ENCODE results near the gene MFAP2. TPM values are rescaled to one million over a fixed set of nuclear protein-coding genes. Genes with fewer than 3 reads are reported as not detected.
"Not testable (repeated sequence)": the region's sequence is repeated elsewhere in the genome, so short reads cannot be mapped to it uniquely, and the experiment has no call there.

MFAP2 gene
- total and polyA plus RNA-seq, 2 experiments from 2014 or later: 79.7 to 91.4 TPM

GRCh38 chr1:16938351-16939321 is 41.8 kb downstream of the MFAP2 start:
- Histone ChIP-seq H3K4me1 (ENCODE audit: low read depth) (peaks cover 5% of the 10 kb centered on the region), H3K36me3 (no peaks in the 10 kb centered on the region), H3K27me3 (no peaks in the 10 kb centered on the region), H3K9me3 (ENCODE audit: low read depth) (no peaks in the 10 kb centered on the region), H3K27ac (peak overlapping the region; percentile 50), H3K4me3 (peak overlapping the region; percentile 13)
- peak; percentile 25 to 27 for DNase-seq (ENCODE audit: low read depth in 1 of 2, low spot score in 1 of 2)
- TF ChIP-seq CTCF (IDR thresholded peaks at IDR 0.05; ENCODE audit: low read depth, low read length): no peak

- not testable (repeated sequence) for H3K4me3 ChIP-seq; H3K36me3 ChIP-seq; H3K4me1 ChIP-seq (ENCODE audit: low read depth); H3K27ac ChIP-seq; H3K27me3 ChIP-seq; DNase-seq (ENCODE audit: low read depth in 1 of 2, low spot score in 1 of 2); H3K9me3 ChIP-seq (ENCODE audit: low read depth)
Measured at GRCh38 chr1:16936580-16936979, 43.8 kb downstream of the MFAP2 start.

GRCh38 chr1:16933945-16934344 is 46.5 kb downstream of the MFAP2 start:
- not testable (repeated sequence) for H3K27me3 ChIP-seq; H3K9me3 ChIP-seq (ENCODE audit: low read depth); H3K36me3 ChIP-seq; H3K27ac ChIP-seq; H3K4me3 ChIP-seq; DNase-seq (ENCODE audit: low read depth in 1 of 2, low spot score in 1 of 2); H3K4me1 ChIP-seq (ENCODE audit: low read depth)

GRCh38 chr1:16931206-16931934 is 49.0 kb downstream of the MFAP2 start:
- not testable (repeated sequence) for H3K27me3 ChIP-seq; H3K4me1 ChIP-seq (ENCODE audit: low read depth); H3K4me3 ChIP-seq; H3K9me3 ChIP-seq (ENCODE audit: low read depth); H3K36me3 ChIP-seq; DNase-seq (ENCODE audit: low read depth in 1 of 2, low spot score in 1 of 2); H3K27ac ChIP-seq

- not testable (repeated sequence) for H3K4me3 ChIP-seq; H3K36me3 ChIP-seq; DNase-seq (ENCODE audit: low read depth in 1 of 2, low spot score in 1 of 2); H3K27me3 ChIP-seq; H3K4me1 ChIP-seq (ENCODE audit: low read depth); H3K27ac ChIP-seq; H3K9me3 ChIP-seq (ENCODE audit: low read depth)
Measured at GRCh38 chr1:16929146-16930041, 51.0 kb downstream of the MFAP2 start.

- TF ChIP-seq CTCF (IDR thresholded peaks at IDR 0.05; ENCODE audit: low read depth, low read length): no peak
- no peak overlapping the region for H3K27ac ChIP-seq
Measured at GRCh38 chr1:16927711-16928485, 52.5 kb downstream of the MFAP2 start.

GRCh38 chr1:16927256-16927655 is 53.2 kb downstream of the MFAP2 start:
- H3K4me1 ChIP-seq (ENCODE audit: low read depth): no peaks in the 10 kb centered on the region
- no peak overlapping the region for H3K4me3 ChIP-seq
- no peak for DNase-seq (ENCODE audit: low read depth in 1 of 2, low spot score in 1 of 2)
- no peaks in the 10 kb centered on the region for H3K27me3 ChIP-seq
- H3K27ac ChIP-seq: no peak overlapping the region
- no peaks in the 10 kb centered on the region for H3K36me3 ChIP-seq
- TF ChIP-seq CTCF (IDR thresholded peaks at IDR 0.05; ENCODE audit: low read depth, low read length): no peak
- no peaks in the 10 kb centered on the region for H3K9me3 ChIP-seq (ENCODE audit: low read depth)

More at GRCh38 chr1:16927711-16928485, 52.5 kb downstream of the MFAP2 start:
- DNase-seq (ENCODE audit: low read depth in 1 of 2, low spot score in 1 of 2): no peak
- Histone ChIP-seq H3K36me3 (no peaks in the 10 kb centered on the region), H3K27me3 (no peaks in the 10 kb centered on the region), H3K9me3 (ENCODE audit: low read depth) (no peaks in the 10 kb centered on the region), H3K4me3 (no peak overlapping the region), H3K4me1 (ENCODE audit: low read depth) (no peaks in the 10 kb centered on the region)

Data from cardiac muscle cell (in vitro differentiated cells and primary cell).